GM18951 (cell line): ENCODE data around the gene MT3.

Source experiments
- POLR2A ChIP-seq: IDR thresholded peaks from 4 replicates; pipeline ENCODE4 v1.6.1; 2011; ENCODE audit warnings: mild to moderate bottlenecking; ENCODE audit not compliant: insufficient read length, insufficient read depth; ENCODE audit errors: extremely low read depth
- in situ Hi-C: fragments of 300-500 bp; cut with MboI; formaldehyde crosslinking; loops from one replicate; pipeline ENCODE4 v1.12.0; 2022; ENCODE audit warnings: low sequenced_read_pairs, mixed read lengths, inconsistent platforms; ENCODE audit not compliant: unreplicated experiment

Gene MT3

GRCh38 chr16:56591377-56592060 lies 2.2 kb downstream of the MT3 start:
- in situ Hi-C loops = no loop called here
- no peak for TF ChIP-seq POLR2A

- TF ChIP-seq POLR2A = no peak
- in situ Hi-C loops = no loop called here
These were observed 4.4 kb downstream of the MT3 start for GRCh38 chr16:56593573-56594291.

- TF ChIP-seq POLR2A = no peak
- in situ Hi-C loops = no loop called here
These were observed 4.9 kb downstream of the MT3 start for GRCh38 chr16:56594292-56594619.

- no peak for TF ChIP-seq POLR2A
- in situ Hi-C loops = no loop called here
These were observed 11.2 kb downstream of the MT3 start for GRCh38 chr16:56600398-56600999.

- in situ Hi-C loops = no loop called here
- TF ChIP-seq POLR2A = no peak
These were observed 12.0 kb downstream of the MT3 start for GRCh38 chr16:56601325-56601724.

GRCh38 chr16:56603589-56603988 lies 14.3 kb downstream of the MT3 start:
- no peak for TF ChIP-seq POLR2A
- in situ Hi-C loops = no loop called here

GRCh38 chr16:56604966-56605365 lies 15.6 kb downstream of the MT3 start:
- TF ChIP-seq POLR2A = no peak
- in situ Hi-C loops = no loop called here

GRCh38 chr16:56605475-56605874 lies 16.1 kb downstream of the MT3 start:
- TF ChIP-seq POLR2A = no peak
- in situ Hi-C loops = no loop called here

GRCh38 chr16:56606071-56606475 lies 16.7 kb downstream of the MT3 start:
- TF ChIP-seq POLR2A = no peak
- in situ Hi-C loops = no loop called here

- in situ Hi-C loops = no loop called here
- TF ChIP-seq POLR2A = no peak
These were observed 17.3 kb downstream of the MT3 start for GRCh38 chr16:56606476-56607108.

- in situ Hi-C loops = no loop called here
- no peak for TF ChIP-seq POLR2A
These were observed 17.8 kb downstream of the MT3 start for GRCh38 chr16:56607109-56607618.

GRCh38 chr16:56607675-56608042 lies 18.3 kb downstream of the MT3 start:
- no peak for TF ChIP-seq POLR2A
- in situ Hi-C loops = no loop called here

- in situ Hi-C loops = no loop called here
- TF ChIP-seq POLR2A = peak; percentile 88
These were observed 18.9 kb downstream of the MT3 start, which contains the start of gene MT2A for GRCh38 chr16:56608043-56608875. MT2A (plus strand) TSS chr16:56608584; CDS start chr16:56608656, 72 bp downstream.
